Dermis microvascular lymphatic vessel endothelial cell (primary cell): ENCODE results near the gene MARCHF10. TPM values are rescaled to one million over a fixed set of nuclear protein-coding genes. Genes with fewer than 3 reads are reported as not detected.
A peak's percentile ranks its signal among the peaks of the same experiment; 100 is the strongest.

Experiments
- DNase-seq, 2 donors: peaks; one replicate each; pipeline versions ENCODE4 v3.0.0 to v3.0.0-alpha.2; 2010; ENCODE audit warnings: low read depth in 2 of 2
- total RNA-seq: library from RNA; depleted of rRNA; stranded (reverse); fragments of >200 nt; gene quantifications from 2 replicates; pipeline ENCODE4 v1.2.1, GENCODE V29; 2014

The MARCHF10 gene
- total RNA-seq, 1 donor from 2014 or later, result not detected

GRCh38 chr17:62754631-62755030, 53.5 kb downstream of the MARCHF10 start:
- DNase-seq, result no peak

- DNase-seq, result no peak
Observed at GRCh38 chr17:62753562-62753961, 54.6 kb downstream of the MARCHF10 start.

- no peak for DNase-seq
Observed at GRCh38 chr17:62751060-62751691, 56.9 kb downstream of the MARCHF10 start.

GRCh38 chr17:62750631-62751051, 57.5 kb downstream of the MARCHF10 start:
- DNase-seq, result no peak

- no peak for DNase-seq
Observed at GRCh38 chr17:62749926-62750325, 58.2 kb downstream of the MARCHF10 start.

GRCh38 chr17:62746941-62747340, 61.2 kb downstream of the MARCHF10 start:
- DNase-seq, result no peak

- DNase-seq, result no peak
Observed at GRCh38 chr17:62745806-62746205, 62.3 kb downstream of the MARCHF10 start.

- DNase-seq, result no peak
Observed at GRCh38 chr17:62744259-62744658, 63.9 kb downstream of the MARCHF10 start.

- no peak for DNase-seq
Observed at GRCh38 chr17:62741290-62741689, 66.8 kb downstream of the MARCHF10 start.

- DNase-seq, result no peak
Observed at GRCh38 chr17:62739645-62740388, 68.3 kb downstream of the MARCHF10 start.

GRCh38 chr17:62738281-62738680, 69.8 kb downstream of the MARCHF10 start:
- DNase-seq, result no peak

- no peak for DNase-seq
Observed at GRCh38 chr17:62737513-62737912, 70.6 kb downstream of the MARCHF10 start.

- DNase-seq, result no peak
Observed at GRCh38 chr17:62735044-62735651, 73.0 kb downstream of the MARCHF10 start.

GRCh38 chr17:62732125-62732524, 76.0 kb downstream of the MARCHF10 start:
- no peak for DNase-seq

GRCh38 chr17:62727916-62728672, 80.0 kb downstream of the MARCHF10 start:
- peak; percentile 36 to 55 for DNase-seq

GRCh38 chr17:62725791-62726249, 82.3 kb downstream of the MARCHF10 start:
- peak in 1 of 2 donors; percentile 31 for DNase-seq

- no peak for DNase-seq
Observed at GRCh38 chr17:62724398-62725146, 83.5 kb downstream of the MARCHF10 start.

- no peak for DNase-seq
Observed at GRCh38 chr17:62723842-62724241, 84.3 kb downstream of the MARCHF10 start.

GRCh38 chr17:62722625-62723024, 85.5 kb downstream of the MARCHF10 start:
- DNase-seq, result no peak

GRCh38 chr17:62720126-62720850, 87.8 kb downstream of the MARCHF10 start:
- DNase-seq, result peak in 1 of 2 donors; percentile 42
